K562 (cell line): ENCODE results near the gene B3GLCT. TPM values are rescaled to one million over a fixed set of nuclear protein-coding genes. Genes with fewer than 3 reads are reported as not detected.

ENCODE experiments used
- BDP1 ChIP-seq: IDR thresholded peaks from 3 replicates; pipeline ENCODE4 v1.6.1; 2011; ENCODE audit not compliant: insufficient read length, insufficient read depth
- CHD1 ChIP-seq: fragments of 200-600 bp; sonication (generic); IDR thresholded peaks from one replicate; pipeline ENCODE4 v1.6.1; 2012; ENCODE audit warnings: mild to moderate bottlenecking, moderate library complexity, low read length, inconsistent platforms
- DMBX1 ChIP-seq: fragments of 250-450 bp; sonication (Bioruptor Pico); IDR thresholded peaks from 2 replicates; pipeline ENCODE4 v1.8.0; 2022; ENCODE audit warnings: inconsistent platforms, mild to moderate bottlenecking, moderate library complexity, borderline replicate concordance
- E2F6 ChIP-seq, 2 experiments: IDR thresholded peaks; 2 replicates each; pipeline ENCODE4 v1.6.1; 2011; ENCODE audit warnings: borderline replicate concordance in 1 of 2, control low read depth in 1 of 2, low read depth in 1 of 2, low read length in 1 of 2, mild to moderate bottlenecking in 1 of 2, mixed read lengths in 1 of 2, moderate library complexity in 1 of 2; ENCODE audit not compliant: insufficient read depth in 1 of 2, insufficient read length in 1 of 2, poor library complexity in 1 of 2, severe bottlenecking in 1 of 2; ENCODE audit errors: extremely low read depth in 1 of 2
- ESRRB ChIP-seq: fragments of 250-450 bp; sonication (Bioruptor Pico); IDR thresholded peaks from 2 replicates; pipeline ENCODE4 v1.5.0; 2020; ENCODE audit warnings: mild to moderate bottlenecking, moderate library complexity, borderline replicate concordance
- FOXM1 ChIP-seq, 2 experiments: fragments of 450-650 bp in 1 of 2; sonication (generic) in 1 of 2; formaldehyde crosslinking in 1 of 2; IDR thresholded peaks; 2 replicates each; pipeline versions ENCODE4 v1.6.1 to v1.9.0; 2017 to 2022; ENCODE audit warnings: low read depth in 2 of 2, mild to moderate bottlenecking in 2 of 2, missing genetic modification reagents in 1 of 2, moderate library complexity in 1 of 2
- JUND ChIP-seq, 2 experiments: IDR thresholded peaks; 2 replicates in 1 of 2; 3 replicates in 1 of 2; pipeline ENCODE4 v1.6.1; 2011; ENCODE audit warnings: borderline replicate concordance in 2 of 2, low read depth in 2 of 2, low read length in 2 of 2, improper control_type of control experiment in 1 of 2, missing biosample characterization in 1 of 2, missing genetic modification characterization in 1 of 2, missing genetic modification reagents in 1 of 2
- KLF6 ChIP-seq: fragments of 250-450 bp; sonication (Bioruptor Pico); IDR thresholded peaks from 2 replicates; pipeline ENCODE4 v1.4.0; 2020; ENCODE audit warnings: mild to moderate bottlenecking, moderate library complexity, borderline replicate concordance
- LARP7 ChIP-seq: fragments of 450-650 bp; IDR thresholded peaks from 2 replicates; pipeline ENCODE4 v1.6.1; 2016
- MXD1 ChIP-seq: fragments of 250-450 bp; sonication (Bioruptor Pico); IDR thresholded peaks from 2 replicates; pipeline ENCODE4 v1.8.0; 2021; ENCODE audit warnings: borderline replicate concordance, mild to moderate bottlenecking, moderate library complexity; ENCODE audit not compliant: poor library complexity, severe bottlenecking
- MXI1 ChIP-seq: IDR thresholded peaks from 2 replicates; pipeline ENCODE4 v1.6.1; 2011; ENCODE audit warnings: low read depth, mild to moderate bottlenecking, improper control_type of control experiment, low read length
- NR2C1 ChIP-seq, 2 experiments: fragments of 450-650 bp; IDR thresholded peaks; 2 replicates each; pipeline ENCODE4 v1.6.1; 2017; ENCODE audit warnings: mild to moderate bottlenecking in 2 of 2, antibody characterized with exemption in 1 of 2, inconsistent platforms in 1 of 2, missing compliant biosample characterization in 1 of 2, missing genetic modification characterization in 1 of 2
- PKNOX1 ChIP-seq: fragments of 450-650 bp; IDR thresholded peaks from 2 replicates; pipeline ENCODE4 v1.6.1; 2016
- RAD51 ChIP-seq: fragments of 450-650 bp; IDR thresholded peaks from 2 replicates; pipeline ENCODE4 v1.7.1; 2016; ENCODE audit warnings: low read depth, mild to moderate bottlenecking, borderline replicate concordance
- RB1 ChIP-seq: fragments of 450-650 bp; IDR thresholded peaks from 2 replicates; pipeline ENCODE4 v1.6.1; 2017; ENCODE audit warnings: low read depth, mild to moderate bottlenecking
- RBM22 ChIP-seq: fragments of 200-400 bp; formaldehyde crosslinking; IDR thresholded peaks from 2 replicates; pipeline ENCODE4 v1.6.1; 2018; ENCODE audit warnings: low read length, low read depth; ENCODE audit not compliant: poor library complexity, severe bottlenecking
- SMC3 ChIP-seq: conservative IDR thresholded peaks from 2 replicates; pipeline ENCODE4 v1.6.1; 2011; ENCODE audit warnings: low read depth, low read length, improper control_type of control experiment; ENCODE audit not compliant: insufficient read depth
- TBP ChIP-seq: optimal IDR thresholded peaks from 2 replicates; pipeline ENCODE3; 2011; ENCODE audit warnings: low read depth, low read length, improper control_type of control experiment
- WHSC1 ChIP-seq: IDR thresholded peaks from one replicate; pipeline ENCODE4 v1.6.1; 2012; ENCODE audit warnings: low read length, control low read depth, inconsistent platforms
- ZBTB17 ChIP-seq: fragments of 450-650 bp; formaldehyde crosslinking; IDR thresholded peaks from 2 replicates; pipeline ENCODE4 v1.4.0; 2020; ENCODE audit warnings: mild to moderate bottlenecking
- ZKSCAN1 ChIP-seq: fragments of 150-350 bp; IDR thresholded peaks from 2 replicates; pipeline ENCODE4 v1.6.1; 2016; ENCODE audit warnings: low read depth, low read length
- ZNF133 ChIP-seq: fragments of 250-450 bp; sonication (Bioruptor Pico); IDR thresholded peaks from 2 replicates; pipeline ENCODE4 v1.4.0; 2020; ENCODE audit warnings: mild to moderate bottlenecking
- ZNF41 ChIP-seq: fragments of 250-450 bp; sonication (Bioruptor Pico); conservative IDR thresholded peaks from 2 replicates; pipeline ENCODE4 v1.4.0; 2020; ENCODE audit warnings: mild to moderate bottlenecking
- ZSCAN29 ChIP-seq: fragments of 450-650 bp; IDR thresholded peaks from 2 replicates; pipeline ENCODE4 v1.6.1; 2017
- polyA plus RNA-seq, 8 experiments: library from polyadenylated mRNA; depleted of rRNA in 4 of 8; stranded (reverse) in 5 of 8; unstranded in 3 of 8; fragments of >200 nt; fragmentation: Nextera tagmentation in 2 of 8; fragmentation: Illumina TruSeq in 1 of 8; extraction: Ambion mirVana in 2 of 8; extraction: Trizol in 1 of 8; gene quantifications; 2 replicates each; pipeline versions ENCODE4 v1.2.1 to v1.2.3, GENCODE V29; 2011 to 2014; ENCODE audit warnings: inconsistent platforms in 1 of 8, missing spikeins in 1 of 8
- total RNA-seq, 7 experiments: library from RNA; depleted of rRNA in 6 of 7; stranded (reverse); fragments of >200 nt in 6 of 7; fragmentation: Illumina TruSeq in 2 of 7; extraction: Trizol in 2 of 7; gene quantifications; 2 replicates each; pipeline versions ENCODE4 v1.2.1 to v1.2.3, GENCODE V29; 2011 to 2021; ENCODE audit warnings: low replicate concordance in 1 of 7

B3GLCT gene
- total and polyA plus RNA-seq, 9 of the 15 experiments (the other 6 are each of a cell fraction or from before 2014, with no cell fraction given) = 1.1 to 5.1 (median 2.9) TPM

GRCh38 chr13:31199849-31200636, at the start of gene B3GLCT (continued):
- TF ChIP-seq TBP = no peak
- no peak for TF ChIP-seq BDP1
- TF ChIP-seq WHSC1 = no peak
- no peak for TF ChIP-seq MXD1 (CRISPR knock-in tag)
- TF ChIP-seq RB1 = peak; percentile 65; the same call in 1 of the 2 replicates
- no peak for TF ChIP-seq DMBX1 (CRISPR knock-in tag)
- TF ChIP-seq NR2C1 (IDR thresholded peaks at IDR 0.05) = no peak
- no peak for TF ChIP-seq NR2C1 (tag; IDR thresholded peaks at IDR 0.05)
- TF ChIP-seq E2F6 (IDR thresholded peaks at IDR 0.05; ENCODE audit: borderline replicate concordance in 1 of 2, extremely low read depth in 1 of 2, insufficient read depth in 1 of 2, insufficient read length in 1 of 2, low read depth in 1 of 2, low read length in 1 of 2, poor library complexity in 1 of 2, severe bottlenecking in 1 of 2) = peak; percentile 42 to 82
- no peak for TF ChIP-seq RBM22
- TF ChIP-seq PKNOX1 = no peak
- no peak for TF ChIP-seq ZSCAN29
- no peak for TF ChIP-seq MXI1
- TF ChIP-seq ZNF133 = no peak
- TF ChIP-seq CHD1 = peak; percentile 57
- TF ChIP-seq ESRRB (CRISPR knock-in tag) = no peak
- TF ChIP-seq KLF6 (CRISPR knock-in tag) = no peak
- no peak for TF ChIP-seq ZNF41
- 0 out of 2 replicates have a peak, but pooled peaks have one; percentile 4 for TF ChIP-seq JUND (IDR thresholded peaks at IDR 0.05; ENCODE audit: borderline replicate concordance, low read depth, low read length)
- TF ChIP-seq JUND (tag; IDR thresholded peaks at IDR 0.05; ENCODE audit: borderline replicate concordance, low read depth, low read length) = no peak
- TF ChIP-seq FOXM1 (IDR thresholded peaks at IDR 0.05; ENCODE audit: low read depth) = no peak
- no peak for TF ChIP-seq FOXM1 (CRISPR knock-in tag; IDR thresholded peaks at IDR 0.05; ENCODE audit: low read depth)
- no peak for TF ChIP-seq ZBTB17
- 0 out of 2 replicates have a peak, but pooled peaks have one; percentile 23 for TF ChIP-seq ZKSCAN1
- peak; percentile 40; the same call in 1 of the 2 replicates for TF ChIP-seq SMC3
- no peak for TF ChIP-seq LARP7
- TF ChIP-seq RAD51 = no peak
